Neural cell (in vitro differentiated cells): ENCODE measurements around the gene ELOVL1. TPM values are rescaled to one million over a fixed set of nuclear protein-coding genes. Genes with fewer than 3 reads are reported as not detected.
A peak's percentile ranks its signal among the peaks of the same experiment; 100 is the strongest.

Source experiments
- H2AFZ ChIP-seq: fragments of 200-600, 300-800 bp; sonication (generic), shearing (Covaris generic); 2 replicates; pipeline ENCODE4 v1.6.0; 2014; ENCODE audit warnings: low read depth, mild to moderate bottlenecking, antibody characterized with exemption, low read length, moderate library complexity
- H3F3A ChIP-seq: fragments of 200-600 bp; shearing (Covaris generic); 2 replicates; pipeline ENCODE4 v1.6.1; 2016; ENCODE audit warnings: mild to moderate bottlenecking, moderate library complexity, mixed read lengths, antibody characterized with exemption, low read length; ENCODE audit not compliant: insufficient read depth, poor library complexity, severe bottlenecking
- H3K27ac ChIP-seq: fragments of 200-600, 300-800 bp; sonication (generic), shearing (Covaris generic); 2 replicates; pipeline ENCODE4 v1.5.1; 2014; ENCODE audit warnings: mild to moderate bottlenecking, low read length, moderate library complexity
- H3K27me3 ChIP-seq: fragments of 300-800, 200-600 bp; sonication (generic), shearing (Covaris generic); 2 replicates; pipeline ENCODE4 v1.6.0; 2014; ENCODE audit warnings: mild to moderate bottlenecking, low read depth, low read length, moderate library complexity; ENCODE audit not compliant: insufficient read depth
- H3K36me3 ChIP-seq: fragments of 300-800, 200-600 bp; sonication (generic), shearing (Covaris generic); 2 replicates; pipeline ENCODE4 v1.5.1; 2014; ENCODE audit warnings: mild to moderate bottlenecking, antibody characterized with exemption, low read length, moderate library complexity; ENCODE audit not compliant: insufficient read depth
- H3K4me2 ChIP-seq: fragments of 300-800, 200-600 bp; sonication (generic), shearing (Covaris generic); 2 replicates; pipeline ENCODE4 v1.6.0; 2014; ENCODE audit warnings: mild to moderate bottlenecking, low read length
- H3K4me3 ChIP-seq: fragments of 300-800, 200-600 bp; sonication (generic), shearing (Covaris generic); 2 replicates; pipeline ENCODE4 v1.5.1; 2014; ENCODE audit warnings: mild to moderate bottlenecking, low read length, moderate library complexity
- H3K79me2 ChIP-seq: fragments of 200-600 bp; shearing (Covaris generic); replicated peaks from 2 replicates; pipeline ENCODE4 v1.6.0; 2014; ENCODE audit warnings: mild to moderate bottlenecking, low read length, moderate library complexity; ENCODE audit not compliant: insufficient read depth
- H3K9ac ChIP-seq: fragments of 300-800, 200-600 bp; sonication (generic), shearing (Covaris generic); 2 replicates; pipeline ENCODE4 v1.6.1; 2016; ENCODE audit warnings: mild to moderate bottlenecking, low read length, mixed read lengths
- H3K9me2 ChIP-seq: fragments of 200-600 bp; shearing (Covaris generic); 2 replicates; pipeline ENCODE4 v1.6.1; 2016; ENCODE audit warnings: mild to moderate bottlenecking, low read length, mixed read lengths; ENCODE audit not compliant: insufficient read depth
- H3K9me3 ChIP-seq: fragments of 200-600, 300-800 bp; sonication (generic), shearing (Covaris generic); 2 replicates; pipeline ENCODE4 v1.6.1; 2016; ENCODE audit warnings: mild to moderate bottlenecking, mixed run types, low read length, moderate library complexity, mixed read lengths
- H4K20me1 ChIP-seq: fragments of 200-600 bp; shearing (Covaris generic); 2 replicates; pipeline ENCODE4 v1.6.1; 2016; ENCODE audit warnings: mild to moderate bottlenecking, mixed run types; ENCODE audit not compliant: insufficient read depth
- CTCF ChIP-seq: fragments of 450-650 bp; IDR thresholded peaks from 2 replicates; pipeline ENCODE4 v1.5.1; 2014; ENCODE audit warnings: antibody characterized with exemption, mild to moderate bottlenecking, moderate library complexity; ENCODE audit not compliant: poor library complexity, severe bottlenecking
- EP300 ChIP-seq: fragments of 450-650 bp; conservative IDR thresholded peaks from 2 replicates; pipeline ENCODE4 v1.6.1; 2014; ENCODE audit warnings: antibody characterized with exemption, mild to moderate bottlenecking, moderate library complexity; ENCODE audit not compliant: poor library complexity, severe bottlenecking
- EZH2 ChIP-seq: fragments of 200-600, 300-800 bp; shearing (Covaris generic), sonication (generic); IDR thresholded peaks from 2 replicates; pipeline ENCODE4 v1.6.1; 2014; ENCODE audit warnings: antibody characterized with exemption, low read length, borderline replicate concordance, mild to moderate bottlenecking; ENCODE audit not compliant: insufficient read depth, poor library complexity, severe bottlenecking
- MXI1 ChIP-seq: fragments of 450-650 bp; conservative IDR thresholded peaks from 2 replicates; pipeline ENCODE4 v1.6.1; 2014; ENCODE audit warnings: antibody characterized with exemption, mild to moderate bottlenecking; ENCODE audit not compliant: poor library complexity, severe bottlenecking
- POLR2AphosphoS5 ChIP-seq: IDR thresholded peaks from 2 replicates; pipeline ENCODE4 v1.6.1; 2012
- RAD21 ChIP-seq: fragments of 450-650 bp; conservative IDR thresholded peaks from 2 replicates; pipeline ENCODE4 v1.6.1; 2014; ENCODE audit warnings: antibody characterized with exemption, mild to moderate bottlenecking, moderate library complexity
- REST ChIP-seq: IDR thresholded peaks from 2 replicates; pipeline ENCODE4 v1.6.1; 2012; ENCODE audit warnings: borderline replicate concordance
- SMC3 ChIP-seq: fragments of 450-650 bp; conservative IDR thresholded peaks from 2 replicates; pipeline ENCODE4 v1.6.1; 2014; ENCODE audit warnings: antibody characterized with exemption, mild to moderate bottlenecking, moderate library complexity; ENCODE audit not compliant: poor library complexity
- TAF1 ChIP-seq: IDR thresholded peaks from 2 replicates; pipeline ENCODE4 v1.6.1; 2012; ENCODE audit warnings: low read depth
- polyA plus RNA-seq: library from polyadenylated mRNA; depleted of rRNA; stranded (reverse); fragments of >200 nt; gene quantifications from 2 replicates; pipeline ENCODE4 v1.2.3, GENCODE V29; 2014

The ELOVL1 gene
- polyA plus RNA-seq, 1 donor from 2014 or later = 12.9 TPM

GRCh38 chr1:43389326-43390313, 21.8 kb upstream of the ELOVL1 start, which contains the start of the genes MED8 and SZT2:
MED8 (minus strand) TSS chr1:43389800; CDS start chr1:43389764, 36 bp downstream.
SZT2 (plus strand) TSS chr1:43389899; CDS start chr1:43389969, 70 bp downstream.
- Histone ChIP-seq H4K20me1 (no peaks in the 10 kb centered on the region), H3K27ac (peak within 1 kb of the TSS; percentile 79), H3K9me3 (no peaks in the 10 kb centered on the region), H3K9ac (peak within 1 kb of the TSS; percentile 83), H2AFZ (peak within 1 kb of the TSS; percentile 81), H3K4me3 (peak within 1 kb of the TSS; percentile 84), H3K36me3 (no peaks in the 10 kb centered on the region), H3K4me2 (peak within 1 kb of the TSS; percentile 80), H3F3A (no peaks in the 10 kb centered on the region), H3K27me3 (no peaks in the 10 kb centered on the region), H3K79me2 (peaks cover 31% of the 10 kb centered on the region), H3K9me2 (no peaks in the 10 kb centered on the region)
- peak; percentile 37 for TF ChIP-seq RAD21
- peak; percentile 7 for TF ChIP-seq CTCF
- peak; percentile 89 for TF ChIP-seq POLR2AphosphoS5
- peak; percentile 62 for TF ChIP-seq EP300
- peak; percentile 54 for TF ChIP-seq SMC3
- TF ChIP-seq MXI1 = peak; percentile 85
- peak; percentile 78 for TF ChIP-seq REST
- no peak for TF ChIP-seq EZH2
- peak; percentile 28 for TF ChIP-seq TAF1

- H3K36me3 ChIP-seq = no peaks in the 10 kb centered on the region
- H3K9ac ChIP-seq = peak overlapping the region; percentile 83
- H3K27me3 ChIP-seq = no peaks in the 10 kb centered on the region
- no peaks in the 10 kb centered on the region for H3F3A ChIP-seq
- no peak for TF ChIP-seq POLR2AphosphoS5
- TF ChIP-seq REST = no peak
- TF ChIP-seq CTCF = no peak
- TF ChIP-seq TAF1 = peak; percentile 11
- no peak for TF ChIP-seq EZH2
- peak overlapping the region; percentile 80 for H3K4me2 ChIP-seq
- H4K20me1 ChIP-seq = no peaks in the 10 kb centered on the region
- no peaks in the 10 kb centered on the region for H3K9me3 ChIP-seq
- no peak overlapping the region for H3K27ac ChIP-seq
- peak overlapping the region; percentile 84 for H3K4me3 ChIP-seq
- H2AFZ ChIP-seq = no peak overlapping the region
- no peaks in the 10 kb centered on the region for H3K9me2 ChIP-seq
- H3K79me2 ChIP-seq = peaks cover 31% of the 10 kb centered on the region
Measured at GRCh38 chr1:43388613-43389012, 20.8 kb upstream of the ELOVL1 start.
